Hepatocyte (in vitro differentiated cells): ENCODE measurements around the gene SNCAIP. TPM values are rescaled to one million over a fixed set of nuclear protein-coding genes. Genes with fewer than 3 reads are reported as not detected.

ENCODE experiments used
- DNase-seq: peaks from one replicate; pipeline ENCODE4 v3.0.0-alpha.2; 2016; ENCODE audit warnings: low spot score
- H2AFZ ChIP-seq: fragments of 200-600 bp; sonication (generic); 2 replicates; pipeline ENCODE4 v1.6.0; 2016; ENCODE audit warnings: antibody characterized with exemption, mild to moderate bottlenecking
- H3K27ac ChIP-seq: fragments of 200-600 bp; sonication (generic); 2 replicates; pipeline ENCODE4 v1.5.1; 2016; ENCODE audit warnings: mild to moderate bottlenecking
- H3K27me3 ChIP-seq: fragments of 200-600 bp; sonication (generic); 2 replicates; pipeline ENCODE4 v1.6.1; 2016
- H3K36me3 ChIP-seq: fragments of 200-600 bp; sonication (generic); replicated peaks from 2 replicates; pipeline ENCODE4 v1.5.1; 2016; ENCODE audit warnings: low read depth; ENCODE audit not compliant: insufficient read depth
- H3K4me1 ChIP-seq: fragments of 200-600 bp; sonication (generic); 2 replicates; pipeline ENCODE4 v1.5.1; 2016; ENCODE audit warnings: mild to moderate bottlenecking, moderate library complexity; ENCODE audit not compliant: insufficient read depth
- H3K4me2 ChIP-seq: fragments of 200-600 bp; sonication (generic); 2 replicates; pipeline ENCODE4 v1.6.0; 2016
- H3K4me3 ChIP-seq: fragments of 200-600 bp; sonication (generic); 2 replicates; pipeline ENCODE4 v1.5.1; 2016; ENCODE audit warnings: mild to moderate bottlenecking
- H3K79me2 ChIP-seq: fragments of 200-600 bp; sonication (generic); 2 replicates; pipeline ENCODE4 v1.6.0; 2017; ENCODE audit warnings: mild to moderate bottlenecking
- H3K9me2 ChIP-seq: fragments of 200-600 bp; sonication (generic); replicated peaks from 2 replicates; pipeline ENCODE4 v1.6.0; 2017; ENCODE audit warnings: mild to moderate bottlenecking; ENCODE audit not compliant: insufficient read depth
- H3K9me3 ChIP-seq: fragments of 200-600 bp; sonication (generic); 2 replicates; pipeline ENCODE4 v1.5.1; 2016; ENCODE audit warnings: low read depth, mild to moderate bottlenecking
- H4K20me1 ChIP-seq: fragments of 200-600 bp; sonication (generic); 2 replicates; pipeline ENCODE4 v1.6.0; 2016; ENCODE audit warnings: mild to moderate bottlenecking; ENCODE audit not compliant: insufficient read depth, poor library complexity, severe bottlenecking
- CTCF ChIP-seq: fragments of 200-600 bp; sonication (generic); IDR thresholded peaks from 2 replicates; pipeline ENCODE4 v1.5.1; 2016; ENCODE audit warnings: antibody characterized with exemption, mild to moderate bottlenecking; ENCODE audit not compliant: poor library complexity
- EZH2 ChIP-seq: fragments of 200-600 bp; sonication (generic); IDR thresholded peaks from 2 replicates; pipeline ENCODE4 v1.6.1; 2016; ENCODE audit warnings: antibody characterized with exemption, mild to moderate bottlenecking, borderline replicate concordance
- EZH2phosphoT487 ChIP-seq: fragments of 200-600 bp; sonication (generic); IDR thresholded peaks from one replicate; pipeline ENCODE4 v1.6.1; 2018; ENCODE audit warnings: antibody characterized with exemption, mild to moderate bottlenecking, low read depth, moderate library complexity; ENCODE audit not compliant: unreplicated experiment, severe bottlenecking
- WGBS: methylation state at CpG from one replicate; pipeline ENCODE4 v1.1.6; 2016; ENCODE audit warnings: low lambda C conversion rate; ENCODE audit errors: missing lambda C conversion rate; 5-methylcytosine and 5-hydroxymethylcytosine counted together
- polyA plus RNA-seq: library from polyadenylated mRNA; unstranded; fragments of >200 nt; fragmentation: Nextera tagmentation; extraction: Ambion mirVana; gene quantifications from 2 replicates; pipeline ENCODE4 v1.2.1, GENCODE V29; 2016
- total RNA-seq: library from RNA; depleted of rRNA; stranded (reverse); fragments of >200 nt; gene quantifications from 2 replicates; pipeline ENCODE4 v1.2.3, GENCODE V29; 2014

Gene SNCAIP
- total and polyA plus RNA-seq, 2 experiments from 2014 or later, result 7.1 to 19.1 TPM

DNA sequence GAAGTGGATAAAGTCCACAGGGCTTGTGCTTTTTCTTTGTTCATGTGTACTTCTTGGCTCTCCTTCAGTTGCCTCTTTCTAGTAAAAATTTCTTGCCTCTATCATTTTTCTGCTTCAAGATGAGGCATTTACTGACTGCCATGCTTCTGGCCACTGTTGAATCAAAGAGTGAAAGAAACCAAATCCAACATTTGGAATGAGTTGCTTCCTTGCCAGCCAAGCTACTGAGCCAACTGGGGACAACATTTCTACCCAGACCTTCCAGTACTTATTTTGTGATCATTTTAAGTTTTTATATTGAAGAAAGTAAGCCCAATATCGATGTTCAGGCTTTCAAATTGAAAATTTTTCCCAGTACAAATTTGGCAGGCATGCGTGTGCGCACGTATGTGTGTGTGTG is 73.2 kb downstream of the SNCAIP start:
- no peaks in the 10 kb centered on the region for H3K4me1 ChIP-seq
- TF ChIP-seq EZH2, result no peak
- no peak for TF ChIP-seq EZH2phosphoT487
- TF ChIP-seq CTCF, result no peak
- H3K27me3 ChIP-seq, result no peaks in the 10 kb centered on the region
- H3K4me2 ChIP-seq, result no peak overlapping the region
- H4K20me1 ChIP-seq, result no peaks in the 10 kb centered on the region
- no peaks in the 10 kb centered on the region for H3K36me3 ChIP-seq
- H3K9me3 ChIP-seq, result no peaks in the 10 kb centered on the region
- no peaks in the 10 kb centered on the region for H3K9me2 ChIP-seq
- H3K4me3 ChIP-seq, result no peak overlapping the region
- DNase-seq, result no peak
- no peak overlapping the region for H2AFZ ChIP-seq
- no peak overlapping the region for H3K27ac ChIP-seq
- no peaks in the 10 kb centered on the region for H3K79me2 ChIP-seq
- WGBS, result 89% methylated on average over 4 of the region's 4 CpGs

DNA sequence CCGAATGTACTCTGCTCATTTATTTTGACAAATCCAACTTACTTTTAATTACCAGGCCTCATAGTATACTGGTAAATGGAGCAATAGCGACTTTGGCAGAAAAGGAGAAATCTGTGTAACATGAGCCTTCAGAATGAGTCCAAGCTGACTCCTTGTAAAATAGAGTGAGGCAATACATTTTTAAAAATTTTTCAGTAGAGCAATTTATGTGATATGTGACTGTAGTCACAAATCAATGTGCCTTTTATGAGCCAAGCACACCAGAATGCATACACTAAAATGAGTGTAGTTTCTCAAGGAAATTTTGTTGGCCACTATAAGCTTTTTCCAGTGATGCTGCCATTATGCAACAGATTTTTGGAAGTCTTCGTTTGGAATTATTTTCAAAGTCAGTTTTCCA is 73.8 kb downstream of the SNCAIP start:
- Histone ChIP-seq H3K4me1 (no peaks in the 10 kb centered on the region), H3K4me3 (no peak overlapping the region), H4K20me1 (no peaks in the 10 kb centered on the region), H3K4me2 (no peak overlapping the region), H2AFZ (no peak overlapping the region), H3K9me2 (no peaks in the 10 kb centered on the region), H3K27ac (no peak overlapping the region), H3K36me3 (no peaks in the 10 kb centered on the region), H3K9me3 (no peaks in the 10 kb centered on the region), H3K27me3 (no peaks in the 10 kb centered on the region), H3K79me2 (no peaks in the 10 kb centered on the region)
- 82% methylated on average over 3 of the region's 3 CpGs for WGBS
- no peak for DNase-seq
- no peak for TF ChIP-seq EZH2

GRCh38 chr5:122390154-122390553 is 78.1 kb downstream of the SNCAIP start:
- H3K4me2 ChIP-seq, result no peak overlapping the region
- H3K9me2 ChIP-seq, result no peaks in the 10 kb centered on the region
- WGBS, result 59% methylated on average over 7 of the region's 7 CpGs
- no peaks in the 10 kb centered on the region for H3K27me3 ChIP-seq
- TF ChIP-seq EZH2 (no peak), CTCF (no peak), EZH2phosphoT487 (no peak)
- no peak overlapping the region for H3K4me3 ChIP-seq
- H2AFZ ChIP-seq, result no peak overlapping the region
- peaks cover 13% of the 10 kb centered on the region for H3K4me1 ChIP-seq
- no peaks in the 10 kb centered on the region for H4K20me1 ChIP-seq
- no peaks in the 10 kb centered on the region for H3K9me3 ChIP-seq
- no peak overlapping the region for H3K27ac ChIP-seq
- no peaks in the 10 kb centered on the region for H3K79me2 ChIP-seq
- no peaks in the 10 kb centered on the region for H3K36me3 ChIP-seq
- no peak for DNase-seq

GRCh38 chr5:122390694-122391093 is 78.7 kb downstream of the SNCAIP start:
- DNase-seq, result no peak
- no peaks in the 10 kb centered on the region for H4K20me1 ChIP-seq
- no peaks in the 10 kb centered on the region for H3K9me3 ChIP-seq
- H3K4me2 ChIP-seq, result no peak overlapping the region
- no peaks in the 10 kb centered on the region for H3K27me3 ChIP-seq
- H3K4me3 ChIP-seq, result no peak overlapping the region
- H3K36me3 ChIP-seq, result no peaks in the 10 kb centered on the region
- H3K79me2 ChIP-seq, result no peaks in the 10 kb centered on the region
- TF ChIP-seq EZH2 (no peak), CTCF (no peak), EZH2phosphoT487 (no peak)
- H3K27ac ChIP-seq, result no peak overlapping the region
- H3K9me2 ChIP-seq, result no peaks in the 10 kb centered on the region
- WGBS, result 81% methylated on average over 3 of the region's 3 CpGs
- peaks cover 13% of the 10 kb centered on the region for H3K4me1 ChIP-seq
- no peak overlapping the region for H2AFZ ChIP-seq
